AG08395 (cell line): Measurements from ENCODE around the gene PLD5.
"Not testable (repeated sequence)": the region's sequence is repeated elsewhere in the genome, so short reads cannot be mapped to it uniquely, and the experiment has no call there.

ENCODE experiments used
- DNase-seq: peaks from one replicate; pipeline ENCODE4 v3.0.0; 2012; ENCODE audit warnings: mixed read lengths, low spot score

The PLD5 gene

DNA sequence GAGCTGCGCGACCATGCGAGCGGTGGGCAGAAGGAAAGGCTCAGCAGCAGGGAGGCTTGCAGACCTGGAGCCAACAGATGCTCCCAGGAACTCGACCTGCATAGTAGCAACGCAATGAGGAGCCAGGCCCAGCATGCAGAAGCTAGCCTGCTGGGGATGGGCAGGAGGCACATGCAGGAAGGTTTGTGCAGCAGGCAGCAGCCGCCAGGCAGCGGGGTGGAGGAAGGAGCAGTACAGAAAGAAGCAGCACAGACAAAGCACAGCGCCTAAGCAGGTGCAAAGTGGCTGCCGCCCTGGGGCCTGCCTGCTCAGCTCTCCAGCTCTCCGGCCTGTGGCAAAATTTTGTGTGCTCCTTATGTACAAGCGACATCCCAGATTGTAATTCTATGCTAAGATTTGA is 312.1 kb downstream of the PLD5 start:
- DNase-seq = no peak

DNA sequence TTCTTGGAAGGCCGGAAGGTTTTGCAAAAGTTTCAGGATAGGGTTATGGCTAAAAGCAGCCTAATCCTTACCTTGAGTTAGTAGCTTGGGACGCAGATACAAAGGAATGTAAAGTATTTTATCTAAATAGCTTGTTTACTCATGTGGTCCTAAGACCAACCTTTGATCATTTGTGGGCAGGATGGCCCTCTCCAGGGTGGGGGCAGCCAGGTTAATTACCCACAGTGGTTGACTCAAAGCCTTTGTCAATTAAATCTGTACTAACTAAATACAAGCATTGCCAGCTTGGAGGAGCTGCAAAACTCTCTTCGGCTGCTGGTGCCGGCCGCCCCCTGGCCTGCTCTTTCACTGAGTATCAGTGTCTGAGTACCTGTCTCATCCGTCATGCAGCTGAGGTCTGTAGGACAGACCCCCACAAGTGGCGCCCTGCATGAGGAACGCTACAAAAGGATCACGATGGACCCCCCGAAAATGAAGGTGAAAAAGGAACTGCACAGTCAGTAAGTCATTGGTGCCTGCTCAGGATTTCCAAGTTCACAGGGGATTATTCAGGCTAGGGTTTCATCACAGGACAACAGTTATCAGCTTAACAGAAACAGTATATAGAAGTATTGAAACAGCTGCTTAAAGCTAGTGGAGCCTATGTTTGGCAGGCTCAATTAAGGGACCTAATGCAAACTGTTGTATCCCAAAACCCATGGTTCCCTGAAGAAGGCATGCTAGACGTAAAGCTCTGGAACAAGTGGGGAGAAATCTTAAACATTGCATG is 313.1 kb downstream of the PLD5 start:
- DNase-seq = no peak

DNA sequence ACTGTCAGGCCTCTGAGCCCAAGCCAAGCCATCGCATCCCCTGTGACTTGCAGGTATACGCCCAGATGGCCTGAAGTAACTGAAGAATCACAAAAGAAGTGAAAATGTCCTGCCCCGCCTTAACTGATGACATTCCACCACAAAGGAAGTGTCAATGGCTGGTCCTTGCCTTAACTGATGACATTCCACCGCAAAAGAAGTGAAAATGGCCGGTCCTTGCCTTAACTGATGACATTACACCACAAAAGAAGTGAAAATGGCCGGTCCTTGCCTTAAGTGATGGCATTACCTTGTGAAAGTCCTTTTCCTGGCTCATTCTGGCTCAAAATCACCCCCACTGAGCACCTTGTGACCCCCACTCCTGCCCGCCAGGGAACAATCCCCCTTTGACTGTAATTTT is 314.2 kb downstream of the PLD5 start:
- not testable (repeated sequence) for DNase-seq

DNA sequence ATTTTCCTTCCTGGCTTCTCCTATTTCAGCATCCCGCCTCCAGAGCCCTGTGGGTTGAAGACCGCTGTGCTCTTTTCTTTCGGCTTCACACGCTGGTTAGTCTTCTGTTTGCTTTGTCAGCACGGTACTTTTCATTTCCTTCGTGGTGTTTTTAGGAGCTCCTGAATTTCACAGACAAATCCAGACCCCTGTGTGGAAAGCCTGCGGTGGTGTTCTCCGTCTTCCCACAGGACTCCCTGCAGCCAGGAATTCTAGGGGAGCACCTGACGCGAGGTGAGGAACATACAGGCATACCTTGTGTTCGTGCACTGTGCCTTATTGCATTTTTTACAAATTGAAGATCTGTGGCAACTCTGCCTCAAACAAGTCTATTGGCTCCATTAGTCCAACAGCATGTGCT is 315.4 kb downstream of the PLD5 start:
- DNase-seq = no peak

DNA sequence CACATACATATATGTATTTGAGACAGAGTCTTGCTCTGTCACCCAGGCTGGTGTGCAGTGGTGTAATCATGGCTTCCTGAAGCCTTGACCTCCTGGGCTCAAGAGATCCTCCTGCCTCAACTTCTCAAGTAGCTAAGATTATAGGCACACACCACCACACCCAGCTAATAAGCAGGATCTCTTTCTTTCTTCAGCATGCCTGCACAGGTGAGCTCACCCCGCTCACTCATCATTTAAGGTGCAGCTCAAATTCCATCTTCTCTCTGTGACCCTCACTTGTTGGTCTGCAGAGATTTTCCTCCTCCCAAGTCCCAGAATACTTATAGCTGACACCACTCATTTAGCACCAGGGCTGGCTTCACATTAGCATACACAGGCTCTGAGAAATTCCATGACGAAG is 316.5 kb downstream of the PLD5 start:
- no peak for DNase-seq

GRCh38 chr1:242206994-242207393 is 317.5 kb downstream of the PLD5 start:
- DNase-seq = no peak

DNA sequence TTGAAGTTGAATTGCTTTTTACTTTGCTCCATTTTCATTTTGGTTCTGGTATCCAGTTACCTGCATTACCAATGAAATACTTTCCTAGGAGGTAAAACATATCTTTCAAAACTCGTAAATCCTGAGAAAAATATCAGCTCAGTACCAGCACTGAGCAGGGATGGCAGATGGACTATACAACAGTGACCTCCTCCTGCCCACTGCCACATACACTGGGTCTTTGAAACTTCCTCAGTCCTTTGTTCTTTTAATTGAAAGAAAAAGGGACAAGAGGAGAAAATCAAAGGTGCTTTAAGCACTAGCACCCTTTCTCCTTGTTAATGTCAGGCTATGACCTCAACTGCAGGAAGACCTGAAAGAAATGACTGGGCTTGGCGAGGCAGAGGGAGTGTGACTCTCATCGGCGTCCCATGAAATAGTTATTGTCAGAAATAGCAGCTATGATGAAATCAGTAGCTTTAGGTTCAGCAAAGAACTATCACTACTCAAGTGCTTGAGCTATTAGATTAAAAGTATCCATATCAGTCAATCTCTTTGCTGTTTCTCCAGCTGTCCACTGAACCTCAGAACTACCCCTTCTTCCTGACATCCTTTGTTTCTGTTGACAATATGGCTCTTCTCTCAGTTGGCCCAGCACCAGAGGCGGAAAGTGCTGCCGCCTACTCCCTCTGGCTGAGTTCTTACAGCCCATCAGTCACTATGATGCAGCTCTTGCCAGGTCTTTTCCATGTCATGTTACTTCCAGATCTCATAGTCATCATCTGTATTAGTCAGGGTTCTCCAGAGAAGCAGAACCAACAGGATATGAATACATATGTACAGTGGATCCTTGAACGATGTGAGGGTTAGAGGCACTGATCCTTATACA is 318.6 kb downstream of the PLD5 start:
- peak; percentile 37 for DNase-seq

DNA sequence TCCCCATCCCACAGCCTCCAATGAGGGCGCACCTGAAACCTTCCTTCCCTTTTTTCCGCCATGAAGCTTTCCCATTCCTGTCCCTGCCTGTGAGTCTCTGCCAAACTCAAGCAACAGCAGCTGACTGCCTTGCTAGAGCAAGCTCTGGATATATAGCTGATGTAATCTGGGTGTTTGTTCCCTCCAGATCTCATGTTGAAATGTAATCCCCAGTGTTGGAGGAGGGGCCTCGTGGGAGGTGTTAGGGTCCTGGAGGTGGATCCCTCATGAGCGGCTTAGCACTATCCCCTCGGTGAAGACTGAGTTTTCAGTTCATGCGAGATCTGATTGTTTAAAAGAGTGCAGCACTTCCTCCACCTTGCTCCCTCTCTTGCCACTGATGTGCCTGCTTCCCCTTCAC is 321.2 kb downstream of the PLD5 start:
- no peak for DNase-seq

DNA sequence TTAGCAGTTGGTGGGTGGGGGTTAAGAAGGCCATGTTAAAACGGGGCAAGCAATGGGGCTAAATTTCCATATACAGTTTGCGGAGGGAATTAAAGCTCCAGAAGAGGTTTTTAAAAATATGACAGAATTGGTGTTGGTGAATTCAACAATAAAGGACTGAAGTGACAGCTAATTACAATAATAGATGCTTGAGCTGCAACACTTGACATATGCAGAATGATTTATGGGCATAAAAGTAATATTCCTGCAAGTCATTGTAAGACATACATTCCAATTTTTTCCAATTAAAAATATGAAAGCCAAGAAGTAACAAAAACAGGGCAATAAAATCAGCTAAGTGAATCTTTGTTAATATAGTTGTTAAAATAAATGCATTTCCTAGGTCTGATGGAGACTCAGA is 323.4 kb downstream of the PLD5 start:
- DNase-seq = no peak

GRCh38 chr1:242199776-242200458 is 324.6 kb downstream of the PLD5 start:
- no peak for DNase-seq

- no peak for DNase-seq
These were observed 326.3 kb downstream of the PLD5 start for GRCh38 chr1:242197907-242198820.

GRCh38 chr1:242196914-242197313 is 327.6 kb downstream of the PLD5 start:
- no peak for DNase-seq

DNA sequence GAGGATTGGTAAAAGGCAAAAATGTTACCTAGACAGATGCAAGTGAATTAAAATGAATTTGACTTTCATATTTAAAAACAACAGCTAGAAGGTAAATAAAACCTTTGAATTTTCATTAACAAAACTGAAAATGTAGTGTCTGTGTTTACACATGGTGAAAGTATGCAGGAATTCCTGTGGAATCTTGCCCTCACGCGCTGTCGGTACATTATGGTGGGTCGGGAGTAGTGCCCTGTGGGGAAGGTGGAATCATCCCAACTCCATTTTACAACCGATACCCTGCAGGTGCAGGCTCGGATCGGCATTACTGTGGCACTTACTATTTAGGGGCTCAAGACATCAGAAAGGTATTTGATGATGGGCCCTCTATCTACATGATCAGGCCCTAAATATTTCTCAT is 328.4 kb downstream of the PLD5 start:
- no peak for DNase-seq

DNA sequence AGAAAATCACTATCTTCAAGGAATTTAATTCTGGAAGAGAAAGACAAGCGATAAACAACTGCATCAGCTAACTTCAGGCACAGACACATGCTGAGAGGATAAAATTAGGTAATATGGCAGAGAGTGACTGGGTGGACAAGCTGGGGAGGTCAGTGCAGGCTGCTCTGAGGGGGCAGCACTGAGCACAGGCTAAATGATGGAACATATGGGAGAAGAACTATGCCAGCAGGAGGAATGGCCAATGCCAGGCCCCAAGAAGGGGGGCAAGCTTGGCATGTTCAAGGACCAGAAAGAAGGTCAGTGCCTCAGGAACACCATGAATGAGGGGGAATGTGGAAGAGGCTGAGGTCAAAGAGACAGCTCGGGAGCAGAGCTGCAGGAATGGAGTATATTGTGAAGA is 334.9 kb downstream of the PLD5 start:
- DNase-seq = no peak

DNA sequence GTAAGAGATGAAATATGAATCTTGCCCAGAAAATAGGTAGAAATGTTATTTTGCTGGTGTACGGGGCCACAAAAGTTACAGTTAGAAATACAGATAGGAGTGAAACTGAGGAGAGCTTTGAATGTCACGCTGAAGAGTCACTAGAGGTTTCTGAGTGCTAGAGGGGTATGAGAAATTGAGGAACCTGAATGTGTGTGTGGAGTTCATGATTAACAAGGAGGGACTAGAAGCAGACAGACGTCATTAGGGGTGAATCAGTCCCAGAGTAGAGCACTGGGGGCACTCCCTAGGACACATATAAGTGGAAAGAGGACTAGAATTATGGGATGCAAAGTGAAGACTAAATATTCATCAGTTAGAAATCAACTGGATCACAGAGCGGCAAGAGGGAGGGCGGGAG is 336.7 kb downstream of the PLD5 start:
- DNase-seq = no peak

- no peak for DNase-seq
These were observed 337.3 kb downstream of the PLD5 start for GRCh38 chr1:242187171-242187570.

- no peak for DNase-seq
These were observed 338.8 kb downstream of the PLD5 start for GRCh38 chr1:242185731-242186130.

DNA sequence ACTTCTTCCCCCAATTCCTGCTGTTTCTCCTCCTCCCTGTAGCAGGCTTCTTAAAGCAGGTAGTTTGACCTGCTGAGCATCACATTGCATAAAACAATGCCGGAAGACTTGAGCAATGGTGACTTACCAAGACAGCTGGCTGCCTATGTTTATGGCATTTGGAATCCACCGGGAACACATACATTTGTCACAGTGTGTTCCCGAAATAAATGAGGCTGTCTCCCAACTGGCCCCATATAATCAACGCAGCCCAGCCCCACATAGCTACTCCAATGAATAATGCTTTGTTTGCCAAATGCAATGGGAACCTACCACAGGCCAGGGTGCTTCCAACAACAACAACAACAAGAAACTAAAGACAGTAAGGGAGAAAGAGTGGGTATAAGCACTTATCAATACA is 339.5 kb downstream of the PLD5 start:
- DNase-seq = no peak

DNA sequence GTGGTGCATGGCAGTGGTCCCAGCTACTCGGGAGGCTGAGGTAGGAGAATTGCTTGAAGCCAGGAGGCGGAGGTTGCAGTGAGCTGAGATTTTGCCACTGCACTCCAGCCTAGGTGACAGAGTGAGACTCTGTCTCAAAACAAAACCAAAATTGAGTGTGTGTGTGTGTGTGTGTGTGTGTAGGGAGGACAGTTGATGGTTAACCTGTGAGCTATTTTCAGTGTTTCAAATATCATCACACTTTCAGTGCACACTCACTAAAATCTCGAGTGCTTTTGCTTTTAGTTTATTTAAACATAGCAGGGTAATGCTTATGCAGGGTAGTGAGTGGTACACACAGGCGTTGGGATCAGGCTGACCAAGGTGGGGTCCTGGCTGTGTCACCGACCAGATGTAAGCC is 344.7 kb downstream of the PLD5 start:
- not testable (repeated sequence) for DNase-seq

DNA sequence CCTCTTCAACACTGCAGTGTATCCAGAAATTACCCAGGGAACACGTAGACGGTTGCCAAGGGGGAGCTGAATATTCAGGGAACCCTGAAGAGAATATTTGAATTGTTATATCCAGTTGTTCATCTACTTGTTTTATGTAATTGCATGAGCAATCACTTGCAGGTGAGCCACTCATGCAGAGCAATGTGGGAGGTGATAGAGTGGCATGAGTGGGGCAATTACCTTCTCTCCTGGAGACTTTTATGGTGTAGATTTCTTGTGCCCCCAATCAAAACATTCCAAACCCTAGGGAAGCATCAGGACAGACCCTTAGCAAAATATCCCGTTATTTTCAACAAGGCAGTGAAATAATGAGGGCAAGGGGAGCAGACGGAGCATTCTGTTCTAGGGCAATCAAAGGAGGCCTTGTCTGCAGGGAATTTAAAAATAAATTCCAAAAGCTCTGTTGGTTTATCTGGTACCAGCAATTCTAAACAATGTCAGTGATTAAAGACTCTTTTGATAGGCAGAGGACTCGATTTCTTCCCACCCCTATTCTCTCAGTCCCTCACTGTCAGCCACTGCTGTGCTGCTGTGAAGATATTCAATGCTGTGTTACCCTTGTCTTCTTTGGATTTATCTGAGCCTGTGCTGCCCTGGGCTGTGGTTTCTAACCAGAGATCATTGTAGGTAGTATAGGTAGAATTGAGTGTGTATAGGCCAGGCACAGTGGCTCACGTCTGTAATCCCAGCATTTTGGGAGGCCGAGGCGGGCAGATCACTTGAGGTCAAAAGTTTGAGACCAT is 345.4 kb downstream of the PLD5 start:
- no peak for DNase-seq

GRCh38 chr1:242178436-242178835 is 346.1 kb downstream of the PLD5 start:
- DNase-seq = no peak
